ENCODE measurements around the gene ALAS1. TPM values are rescaled to one million over a fixed set of nuclear protein-coding genes. Genes with fewer than 3 reads are reported as not detected.

The ALAS1 gene
- total RNA-seq, 2 donors from 2014 or later = 90.6 to 103 TPM

DNA sequence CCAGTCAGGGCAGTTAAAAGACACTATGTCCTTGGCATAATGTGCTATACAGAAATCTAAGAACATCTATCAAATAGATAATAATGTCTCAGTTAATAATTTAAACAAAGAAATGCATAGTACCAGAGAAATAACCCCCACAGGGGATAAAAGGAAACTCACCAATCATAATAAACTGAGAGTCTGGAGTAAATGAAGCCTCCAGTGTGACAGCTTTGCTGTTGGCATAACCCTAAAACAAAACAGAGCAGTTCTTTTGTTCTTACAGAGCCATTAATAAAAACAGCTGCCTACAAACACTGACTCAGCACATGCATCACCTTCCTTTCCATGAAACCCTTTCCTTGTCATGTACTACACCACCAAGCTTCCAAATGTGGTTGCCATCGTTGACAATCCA is 61.1 kb downstream of the ALAS1 start:
- Histone ChIP-seq H3K9ac (ENCODE audit: low read depth in 2 of 2, low read length in 2 of 2) (no peak overlapping the region), H3K27me3 (no peaks in the 10 kb centered on the region), H3K36me3 (peaks cover 44% of the 10 kb centered on the region), H3K4me3 (no peak overlapping the region), H3K4me1 (no peaks in the 10 kb centered on the region), H3K27ac (no peak overlapping the region), H3K9me3 (no peaks in the 10 kb centered on the region)
- intact Hi-C loops (cut with DNase I) = no loop called here
- TF ChIP-seq, protein P1, sequence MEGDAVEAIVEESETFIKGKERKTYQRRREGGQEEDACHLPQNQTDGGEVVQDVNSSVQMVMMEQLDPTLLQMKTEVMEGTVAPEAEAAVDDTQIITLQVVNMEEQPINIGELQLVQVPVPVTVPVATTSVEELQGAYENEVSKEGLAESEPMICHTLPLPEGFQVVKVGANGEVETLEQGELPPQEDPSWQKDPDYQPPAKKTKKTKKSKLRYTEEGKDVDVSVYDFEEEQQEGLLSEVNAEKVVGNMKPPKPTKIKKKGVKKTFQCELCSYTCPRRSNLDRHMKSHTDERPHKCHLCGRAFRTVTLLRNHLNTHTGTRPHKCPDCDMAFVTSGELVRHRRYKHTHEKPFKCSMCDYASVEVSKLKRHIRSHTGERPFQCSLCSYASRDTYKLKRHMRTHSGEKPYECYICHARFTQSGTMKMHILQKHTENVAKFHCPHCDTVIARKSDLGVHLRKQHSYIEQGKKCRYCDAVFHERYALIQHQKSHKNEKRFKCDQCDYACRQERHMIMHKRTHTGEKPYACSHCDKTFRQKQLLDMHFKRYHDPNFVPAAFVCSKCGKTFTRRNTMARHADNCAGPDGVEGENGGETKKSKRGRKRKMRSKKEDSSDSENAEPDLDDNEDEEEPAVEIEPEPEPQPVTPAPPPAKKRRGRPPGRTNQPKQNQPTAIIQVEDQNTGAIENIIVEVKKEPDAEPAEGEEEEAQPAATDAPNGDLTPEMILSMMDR (IDR thresholded peaks at IDR 0.05) = no peak
- DNase-seq = no peak

DNA sequence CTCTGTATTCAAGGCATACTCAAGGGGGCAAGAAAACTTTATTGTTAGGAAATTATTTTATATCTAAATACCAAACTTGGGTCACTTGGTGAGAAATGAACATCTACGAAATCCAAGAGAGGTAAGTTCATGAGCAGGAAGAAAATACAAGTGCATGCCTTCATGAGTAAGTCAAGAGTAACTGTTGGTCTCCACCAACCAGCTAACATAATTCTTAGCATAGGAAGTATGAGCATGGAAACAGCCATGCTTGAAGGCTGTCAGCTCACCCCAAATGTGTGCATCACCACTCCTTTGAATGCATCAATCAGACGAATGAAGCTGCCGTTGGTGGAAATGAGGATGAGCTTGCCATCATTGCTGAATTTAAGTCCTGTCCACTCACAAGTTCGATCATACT is 61.5 kb downstream of the ALAS1 start:
- no peak overlapping the region for H3K4me3 ChIP-seq
- H3K27me3 ChIP-seq = no peaks in the 10 kb centered on the region
- H3K9me3 ChIP-seq = no peaks in the 10 kb centered on the region
- TF ChIP-seq, protein P1 (IDR thresholded peaks at IDR 0.05) = no peak
- intact Hi-C loops (cut with DNase I) = no loop called here
- H3K4me1 ChIP-seq = no peaks in the 10 kb centered on the region
- H3K27ac ChIP-seq = no peak overlapping the region
- H3K36me3 ChIP-seq = peaks cover 46% of the 10 kb centered on the region
- DNase-seq = no peak
- no peak overlapping the region for H3K9ac ChIP-seq (ENCODE audit: low read depth in 2 of 2, low read length in 2 of 2)

DNA sequence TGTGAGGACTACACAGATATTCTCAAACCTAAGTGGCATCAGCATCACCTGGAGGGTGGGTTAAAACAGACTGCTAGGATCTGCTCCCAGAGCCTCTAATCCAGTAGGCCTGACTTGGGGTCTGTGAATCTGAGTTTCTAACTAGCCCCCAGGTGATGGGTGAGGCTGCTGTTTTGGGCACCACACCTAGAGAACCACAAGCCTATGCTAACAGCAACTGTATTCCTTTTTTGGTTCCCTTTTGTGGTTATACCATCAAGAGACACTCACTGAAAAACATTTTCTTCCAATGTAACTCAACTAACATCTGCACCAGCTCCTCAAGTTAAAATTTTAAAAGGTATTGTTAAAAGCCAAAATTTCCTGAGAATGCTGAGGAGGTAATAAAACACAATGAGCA is 64.5 kb downstream of the ALAS1 start:
- TF ChIP-seq, protein P1 (IDR thresholded peaks at IDR 0.05) = no peak
- H3K4me3 ChIP-seq = no peak overlapping the region
- H3K36me3 ChIP-seq = peaks cover 62% of the 10 kb centered on the region
- H3K9me3 ChIP-seq = no peaks in the 10 kb centered on the region
- no peak overlapping the region for H3K27ac ChIP-seq
- H3K9ac ChIP-seq (ENCODE audit: low read depth in 2 of 2, low read length in 2 of 2) = no peak overlapping the region
- no peaks in the 10 kb centered on the region for H3K27me3 ChIP-seq
- no peaks in the 10 kb centered on the region for H3K4me1 ChIP-seq
- intact Hi-C loops (cut with DNase I) = no loop called here
- DNase-seq = no peak

Other genes with a start within 250 kb of the ALAS1 start
- not detected for gene GPR62, start 242.8 kb upstream of the ALAS1 start, total RNA-seq
- 10 to 100 TPM; 19.6 to 22.4 TPM for gene PCBP4, start 230.7 kb upstream of the ALAS1 start, total RNA-seq
- 10 to 100 TPM; 64.9 to 72.2 TPM for gene ABHD14B, start 224.1 kb upstream of the ALAS1 start, total RNA-seq
- 1 to 10 TPM; 7.4 to 9.6 TPM for gene ABHD14A, start 223.1 kb upstream of the ALAS1 start, total RNA-seq
- gene ACY1, start 214.6 kb upstream of the ALAS1 start, total RNA-seq = 100 to 1,000 TPM; 137 to 153 TPM
- 1,000 to 10,000 TPM; 1,051 to 1,273 TPM for gene RPL29, start 202.3 kb upstream of the ALAS1 start, total RNA-seq
- 1 to 10 TPM; 9.5 to 9.8 TPM for gene DUSP7, start 141.6 kb upstream of the ALAS1 start, total RNA-seq
- gene POC1A, start 43.7 kb upstream of the ALAS1 start, total RNA-seq = 10 to 100 TPM in 1 of 2 donors, 1 to 10 TPM in 1; 7.6 to 33.7 TPM
- under 1 TPM; 0.25 to 0.27 TPM for gene TLR9, start 27.5 kb downstream of the ALAS1 start, total RNA-seq
- gene TWF2, start 41.0 kb downstream of the ALAS1 start, total RNA-seq = 10 to 100 TPM; 44.2 to 45.0 TPM
- gene PPM1M, start 47.6 kb downstream of the ALAS1 start, total RNA-seq = 1 to 10 TPM; 5.4 to 8.1 TPM
- gene WDR82, start 80.5 kb downstream of the ALAS1 start, total RNA-seq = 10 to 100 TPM; 65.7 to 67.0 TPM
- 10 to 100 TPM; 45.2 to 63.2 TPM for gene GLYCTK, start 89.7 kb downstream of the ALAS1 start, total RNA-seq
- gene DNAH1, start 118.2 kb downstream of the ALAS1 start, total RNA-seq = 1 to 10 TPM; 7.0 to 9.1 TPM
- gene BAP1, start 211.8 kb downstream of the ALAS1 start, total RNA-seq = 10 to 100 TPM; 65.6 to 95.1 TPM
- gene PHF7, start 212.5 kb downstream of the ALAS1 start, total RNA-seq = 10 to 100 TPM in 1 of 2 donors, 1 to 10 TPM in 1; 8.7 to 10.9 TPM
- gene SEMA3G, start 246.9 kb downstream of the ALAS1 start, total RNA-seq = 1 to 10 TPM; 2.4 to 2.6 TPM

Data from colonic mucosa (tissue), 4 donors.